ENCODE data around the gene C2CD2. TPM values are rescaled to one million over a fixed set of nuclear protein-coding genes. Genes with fewer than 3 reads are reported as not detected.

The C2CD2 gene
- total RNA-seq, 1 experiment from 2014 or later = 13.6 TPM

- Mint-ChIP-seq H3K4me1 (ENCODE audit: low read depth, unreplicated experiment) (no peaks in the 10 kb centered on the region), H3K27me3 (ENCODE audit: unreplicated experiment) (peaks cover 20% of the 10 kb centered on the region), H3K4me3 (ENCODE audit: low read depth, unreplicated experiment) (no peak overlapping the region), H3K36me3 (ENCODE audit: insufficient read depth, unreplicated experiment) (no peaks in the 10 kb centered on the region), H3K9me3 (ENCODE audit: low read depth, unreplicated experiment) (no peaks in the 10 kb centered on the region), H3K27ac (ENCODE audit: unreplicated experiment) (no peak overlapping the region)
- TF ChIP-seq, protein P1, sequence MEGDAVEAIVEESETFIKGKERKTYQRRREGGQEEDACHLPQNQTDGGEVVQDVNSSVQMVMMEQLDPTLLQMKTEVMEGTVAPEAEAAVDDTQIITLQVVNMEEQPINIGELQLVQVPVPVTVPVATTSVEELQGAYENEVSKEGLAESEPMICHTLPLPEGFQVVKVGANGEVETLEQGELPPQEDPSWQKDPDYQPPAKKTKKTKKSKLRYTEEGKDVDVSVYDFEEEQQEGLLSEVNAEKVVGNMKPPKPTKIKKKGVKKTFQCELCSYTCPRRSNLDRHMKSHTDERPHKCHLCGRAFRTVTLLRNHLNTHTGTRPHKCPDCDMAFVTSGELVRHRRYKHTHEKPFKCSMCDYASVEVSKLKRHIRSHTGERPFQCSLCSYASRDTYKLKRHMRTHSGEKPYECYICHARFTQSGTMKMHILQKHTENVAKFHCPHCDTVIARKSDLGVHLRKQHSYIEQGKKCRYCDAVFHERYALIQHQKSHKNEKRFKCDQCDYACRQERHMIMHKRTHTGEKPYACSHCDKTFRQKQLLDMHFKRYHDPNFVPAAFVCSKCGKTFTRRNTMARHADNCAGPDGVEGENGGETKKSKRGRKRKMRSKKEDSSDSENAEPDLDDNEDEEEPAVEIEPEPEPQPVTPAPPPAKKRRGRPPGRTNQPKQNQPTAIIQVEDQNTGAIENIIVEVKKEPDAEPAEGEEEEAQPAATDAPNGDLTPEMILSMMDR (IDR thresholded peaks at IDR 0.05; ENCODE audit: unreplicated experiment) = no peak
- CTCF ChIA-PET = no interaction called here
- no peak for DNase-seq
- no TSS peak for BruUV-seq (replicated peaks)
- intact Hi-C loops (cut with micrococcal nuclease; ENCODE audit: unreplicated experiment) = no loop called here
Measured at GRCh38 chr21:41966872-41967621, 13.2 kb upstream of the C2CD2 start.

DNA sequence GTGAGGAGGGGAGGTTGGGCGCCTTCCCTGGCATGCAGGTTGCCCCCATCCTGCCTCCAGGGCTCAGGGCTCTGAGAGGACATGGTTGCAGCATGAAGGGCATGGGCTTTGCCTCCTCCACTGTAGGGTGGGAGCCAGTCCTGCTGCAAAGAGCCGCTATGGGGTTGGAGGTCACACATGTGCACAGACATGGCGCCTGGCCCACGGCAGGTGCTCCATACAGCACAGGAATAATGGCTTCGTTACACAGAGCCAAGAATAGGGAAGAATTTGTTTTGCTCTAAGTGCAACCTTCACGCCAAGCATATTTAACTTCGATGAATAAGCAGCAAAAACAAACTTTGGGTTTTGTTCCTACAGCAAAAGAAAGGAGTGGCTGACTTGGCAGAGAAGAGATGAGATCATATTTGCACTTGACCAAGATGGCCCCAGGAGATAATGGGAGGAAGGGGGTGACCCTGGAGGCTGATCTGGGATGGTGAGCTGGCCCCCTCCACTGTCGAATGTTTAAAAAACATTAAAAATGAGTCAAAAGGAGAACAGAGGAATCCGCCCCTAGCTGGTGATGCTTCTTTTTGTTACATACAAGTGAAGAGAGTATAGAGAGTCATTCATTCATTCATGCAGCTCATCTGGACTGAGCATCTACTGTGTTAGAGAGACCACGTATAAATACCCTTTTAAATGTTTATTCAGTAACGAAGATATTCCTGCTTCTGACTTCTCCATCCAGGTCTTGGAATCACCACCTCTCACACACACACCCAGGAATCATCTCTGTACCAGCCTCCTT is 12.4 kb upstream of the C2CD2 start:
- H3K9me3 Mint-ChIP-seq (ENCODE audit: low read depth, unreplicated experiment) = no peaks in the 10 kb centered on the region
- H3K36me3 Mint-ChIP-seq (ENCODE audit: insufficient read depth, unreplicated experiment) = no peaks in the 10 kb centered on the region
- intact Hi-C loops (cut with micrococcal nuclease; ENCODE audit: unreplicated experiment) = no loop called here
- no peak overlapping the region for H3K4me3 Mint-ChIP-seq (ENCODE audit: low read depth, unreplicated experiment)
- TF ChIP-seq, protein P1 (IDR thresholded peaks at IDR 0.05; ENCODE audit: unreplicated experiment) = no peak
- no peak overlapping the region for H3K27ac Mint-ChIP-seq (ENCODE audit: unreplicated experiment)
- no peaks in the 10 kb centered on the region for H3K4me1 Mint-ChIP-seq (ENCODE audit: low read depth, unreplicated experiment)
- CTCF ChIA-PET = no interaction called here
- DNase-seq = no peak
- BruUV-seq (replicated peaks) = no TSS peak
- H3K27me3 Mint-ChIP-seq (ENCODE audit: unreplicated experiment) = peaks cover 20% of the 10 kb centered on the region

- no peaks in the 10 kb centered on the region for H3K9me3 Mint-ChIP-seq (ENCODE audit: low read depth, unreplicated experiment)
- H3K36me3 Mint-ChIP-seq (ENCODE audit: insufficient read depth, unreplicated experiment) = no peaks in the 10 kb centered on the region
- H3K27ac Mint-ChIP-seq (ENCODE audit: unreplicated experiment) = no peak overlapping the region
- H3K4me1 Mint-ChIP-seq (ENCODE audit: low read depth, unreplicated experiment) = no peaks in the 10 kb centered on the region
- intact Hi-C loops (cut with micrococcal nuclease; ENCODE audit: unreplicated experiment) = no loop called here
- CTCF ChIA-PET = interaction anchor here (0.6 kb wide), 1 partner anchor 103 kb away, joined by 5 read pairs; no protein-coding TSS in a partner anchor
- no TSS peak for BruUV-seq (replicated peaks)
- DNase-seq = no peak
- no peak overlapping the region for H3K4me3 Mint-ChIP-seq (ENCODE audit: low read depth, unreplicated experiment)
- TF ChIP-seq, protein P1 (IDR thresholded peaks at IDR 0.05; ENCODE audit: unreplicated experiment) = no peak
- H3K27me3 Mint-ChIP-seq (ENCODE audit: unreplicated experiment) = peaks cover 20% of the 10 kb centered on the region
Measured at GRCh38 chr21:41965461-41966013, 11.7 kb upstream of the C2CD2 start.

DNA sequence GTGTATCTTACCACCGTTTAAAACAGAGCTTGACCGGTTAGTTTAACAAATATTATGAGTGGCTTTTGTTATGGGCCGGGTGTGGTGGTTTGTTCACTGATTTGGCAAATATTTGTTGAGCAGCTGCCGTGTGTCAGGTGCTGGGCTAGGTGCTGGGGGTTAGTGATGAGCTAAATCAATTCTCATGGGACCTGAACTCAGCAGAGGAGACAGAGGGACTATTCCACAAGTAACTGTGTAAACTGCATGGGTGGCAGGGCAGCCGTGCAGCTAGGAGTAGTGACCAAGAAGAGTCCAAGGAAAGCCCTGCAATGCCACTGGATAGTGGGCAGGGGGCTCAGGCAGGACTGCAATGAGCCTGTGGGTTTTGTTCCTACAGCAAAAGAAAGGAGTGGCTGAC is 11.2 kb upstream of the C2CD2 start:
- Mint-ChIP-seq H3K4me1 (ENCODE audit: low read depth, unreplicated experiment) (no peaks in the 10 kb centered on the region), H3K27ac (ENCODE audit: unreplicated experiment) (no peak overlapping the region), H3K36me3 (ENCODE audit: insufficient read depth, unreplicated experiment) (peaks cover 4% of the 10 kb centered on the region), H3K4me3 (ENCODE audit: low read depth, unreplicated experiment) (no peak overlapping the region), H3K27me3 (ENCODE audit: unreplicated experiment) (peaks cover 20% of the 10 kb centered on the region), H3K9me3 (ENCODE audit: low read depth, unreplicated experiment) (no peaks in the 10 kb centered on the region)
- CTCF ChIA-PET = interaction anchor here (0.6 kb wide), 1 partner anchor 103 kb away, joined by 5 read pairs; no protein-coding TSS in a partner anchor
- intact Hi-C loops (cut with micrococcal nuclease; ENCODE audit: unreplicated experiment) = no loop called here
- no peak for DNase-seq
- no TSS peak for BruUV-seq (replicated peaks)
- TF ChIP-seq, protein P1 (IDR thresholded peaks at IDR 0.05; ENCODE audit: unreplicated experiment) = no peak

All from Calu3 (cell line).